BLaER1 treated with 17β-estradiol and CSF1 and Interleukin-3, amounts not matched to agents 10 nM and 100 nM (cell line): Measurements from ENCODE around the gene CD52.
A peak's percentile ranks its signal among the peaks of the same experiment; 100 is the strongest.

Experiments used
- H3K27ac ChIP-seq, 11 experiments: shearing (Covaris generic); formaldehyde crosslinking; 2 replicates each; pipeline ENCODE4 v1.8.1; 2022
- H3K27me3 ChIP-seq, 11 experiments: shearing (Covaris generic); formaldehyde crosslinking; 2 replicates each; pipeline ENCODE4 v1.8.1; 2022
- H3K36me3 ChIP-seq, 11 experiments: shearing (Covaris generic); formaldehyde crosslinking; 2 replicates each; pipeline ENCODE4 v1.8.1; 2022
- H3K4me1 ChIP-seq, 10 experiments: shearing (Covaris generic); formaldehyde crosslinking; 2 replicates each; pipeline ENCODE4 v1.8.1; 2022
- H3K4me2 ChIP-seq, 11 experiments: shearing (Covaris generic); formaldehyde crosslinking; 2 replicates each; pipeline ENCODE4 v1.8.1; 2022
- H3K4me3 ChIP-seq, 10 experiments: shearing (Covaris generic); formaldehyde crosslinking; 2 replicates each; pipeline ENCODE4 v1.8.1; 2022
- H3K9ac ChIP-seq, 11 experiments: shearing (Covaris generic); formaldehyde crosslinking; 2 replicates each; pipeline ENCODE4 v1.8.1; 2022
- H3K9me3 ChIP-seq, 11 experiments: shearing (Covaris generic); formaldehyde crosslinking; replicated peaks in 1 of 11; 2 replicates each; pipeline ENCODE4 v1.8.1; 2022
- H4K20me1 ChIP-seq, 11 experiments: shearing (Covaris generic); formaldehyde crosslinking; 2 replicates each; pipeline ENCODE4 v1.8.1; 2022
- Cebpa-rat ChIP-seq, 11 experiments: shearing (Covaris generic); IDR thresholded peaks; 2 replicates each; pipeline ENCODE4 v1.8.1; 2022

CD52 gene

GRCh38 chr1:26359981-26360806, 42.4 kb downstream of the CD52 start:
- TF ChIP-seq Cebpa-rat (IDR thresholded peaks at IDR 0.05): no peak
- Histone ChIP-seq H3K4me3 (peak overlapping the region in 9 of 10 experiments; percentile 21 to 57 (median 40); a peak in 12 of 20 replicates), H4K20me1 (peaks cover 0 to 6% (median 0%) of the 10 kb centered on the region in 11 experiments; a peak in 4 of 22 replicates), H3K36me3 (no peaks in the 10 kb centered on the region), H3K9me3 (no peaks in the 10 kb centered on the region), H3K27me3 (peaks cover 45 to 59% (median 55%) of the 10 kb centered on the region in 11 experiments), H3K4me2 (peak overlapping the region; percentile 51 to 83 (median 75)), H3K27ac (no peak overlapping the region), H3K4me1 (peaks cover 8 to 28% (median 24%) of the 10 kb centered on the region in 10 experiments; a peak in 18 of 20 replicates), H3K9ac (peak overlapping the region in 3 of 11 experiments; percentile 23 to 57 (median 25); a peak in 2 of 22 replicates)

- no peaks in the 10 kb centered on the region for H3K9me3 ChIP-seq
- peak overlapping the region in 8 of 10 experiments; percentile 21 to 57 (median 40); a peak in 9 of 20 replicates for H3K4me3 ChIP-seq
- H3K27me3 ChIP-seq: peaks cover 45 to 59% (median 55%) of the 10 kb centered on the region in 11 experiments
- H3K36me3 ChIP-seq: no peaks in the 10 kb centered on the region
- no peak for TF ChIP-seq Cebpa-rat (IDR thresholded peaks at IDR 0.05)
- peaks cover 8 to 28% (median 24%) of the 10 kb centered on the region in 10 experiments; a peak in 18 of 20 replicates for H3K4me1 ChIP-seq
- H3K4me2 ChIP-seq: peak overlapping the region; percentile 51 to 83 (median 75)
- H3K9ac ChIP-seq: 0 out of 22 replicates have a peak overlapping the region, but pooled peaks of 2 of the 11 experiments have one; percentile 25 to 57
- peaks cover 0 to 6% (median 0%) of the 10 kb centered on the region in 11 experiments; a peak in 4 of 22 replicates for H4K20me1 ChIP-seq
- no peak overlapping the region for H3K27ac ChIP-seq
Observed at GRCh38 chr1:26360807-26361604, 43.2 kb downstream of the CD52 start.

- Histone ChIP-seq H3K27me3 (peaks cover 45 to 59% (median 55%) of the 10 kb centered on the region in 11 experiments), H4K20me1 (peaks cover 0 to 6% (median 0%) of the 10 kb centered on the region in 11 experiments; a peak in 4 of 22 replicates), H3K4me2 (peak overlapping the region in 8 of 11 experiments; percentile 51 to 83 (median 70); a peak in 16 of 22 replicates), H3K4me1 (peaks cover 8 to 28% (median 24%) of the 10 kb centered on the region in 10 experiments; a peak in 18 of 20 replicates), H3K36me3 (no peaks in the 10 kb centered on the region), H3K9me3 (no peaks in the 10 kb centered on the region), H3K9ac (no peak overlapping the region), H3K27ac (no peak overlapping the region), H3K4me3 (no peak overlapping the region)
- TF ChIP-seq Cebpa-rat (IDR thresholded peaks at IDR 0.05): no peak
Observed at GRCh38 chr1:26361605-26362122, 43.9 kb downstream of the CD52 start.

- no peak overlapping the region for H3K27ac ChIP-seq
- no peaks in the 10 kb centered on the region for H3K36me3 ChIP-seq
- no peak for TF ChIP-seq Cebpa-rat (IDR thresholded peaks at IDR 0.05)
- H3K4me2 ChIP-seq: no peak overlapping the region
- H3K27me3 ChIP-seq: peaks cover 45 to 58% (median 53%) of the 10 kb centered on the region in 11 experiments
- H4K20me1 ChIP-seq: peaks cover 0 to 6% (median 0%) of the 10 kb centered on the region in 11 experiments; a peak in 4 of 22 replicates
- no peak overlapping the region for H3K4me3 ChIP-seq
- H3K4me1 ChIP-seq: peaks cover 8 to 28% (median 24%) of the 10 kb centered on the region in 10 experiments; a peak in 18 of 20 replicates
- H3K9ac ChIP-seq: no peak overlapping the region
- H3K9me3 ChIP-seq: no peaks in the 10 kb centered on the region
Observed at GRCh38 chr1:26362331-26362730, 44.6 kb downstream of the CD52 start.

- H3K27ac ChIP-seq: no peak overlapping the region
- H3K9ac ChIP-seq: no peak overlapping the region
- peak overlapping the region in 6 of 11 experiments; percentile 2 to 29 (median 14); a peak in 4 of 22 replicates for H3K4me2 ChIP-seq
- peaks cover 0 to 6% (median 0%) of the 10 kb centered on the region in 11 experiments; a peak in 4 of 22 replicates for H4K20me1 ChIP-seq
- no peaks in the 10 kb centered on the region for H3K36me3 ChIP-seq
- peaks cover 8 to 28% (median 24%) of the 10 kb centered on the region in 10 experiments; a peak in 18 of 20 replicates for H3K4me1 ChIP-seq
- H3K4me3 ChIP-seq: no peak overlapping the region
- H3K9me3 ChIP-seq: no peaks in the 10 kb centered on the region
- H3K27me3 ChIP-seq: peaks cover 33 to 46% (median 40%) of the 10 kb centered on the region in 11 experiments
- no peak for TF ChIP-seq Cebpa-rat (IDR thresholded peaks at IDR 0.05)
Observed at GRCh38 chr1:26363549-26364448, 46.0 kb downstream of the CD52 start.

- Histone ChIP-seq H3K27me3 (peaks cover 22 to 34% (median 29%) of the 10 kb centered on the region in 11 experiments), H3K4me2 (no peak overlapping the region)
Observed at GRCh38 chr1:26364956-26365355, 47.2 kb downstream of the CD52 start.

GRCh38 chr1:26367441-26367840, 49.7 kb downstream of the CD52 start:
- no peak overlapping the region for H3K4me2 ChIP-seq
- H3K36me3 ChIP-seq: no peaks in the 10 kb centered on the region
- peaks cover 13 to 39% (median 23%) of the 10 kb centered on the region in 10 experiments for H3K4me1 ChIP-seq
- peaks cover 0 to 8% (median 0%) of the 10 kb centered on the region in 11 experiments; a peak in 5 of 22 replicates for H3K9me3 ChIP-seq
- TF ChIP-seq Cebpa-rat (IDR thresholded peaks at IDR 0.05): no peak
- H3K9ac ChIP-seq: no peak overlapping the region
- peaks cover 0 to 10% (median 4%) of the 10 kb centered on the region in 11 experiments; a peak in 15 of 22 replicates for H3K27me3 ChIP-seq
- no peaks in the 10 kb centered on the region for H4K20me1 ChIP-seq
- no peak overlapping the region for H3K4me3 ChIP-seq
- no peak overlapping the region for H3K27ac ChIP-seq

More at GRCh38 chr1:26364956-26365355, 47.2 kb downstream of the CD52 start:
- no peak for TF ChIP-seq Cebpa-rat (IDR thresholded peaks at IDR 0.05)
- Histone ChIP-seq H3K4me1 (peaks cover 9 to 30% (median 27%) of the 10 kb centered on the region in 10 experiments), H3K27ac (no peak overlapping the region), H3K4me3 (no peak overlapping the region), H3K9me3 (no peaks in the 10 kb centered on the region), H3K9ac (no peak overlapping the region), H3K36me3 (no peaks in the 10 kb centered on the region), H4K20me1 (peaks cover 0 to 6% (median 0%) of the 10 kb centered on the region in 11 experiments; a peak in 4 of 22 replicates)
